ENCODE results near the gene LIN7C.

The LIN7C gene

DNA sequence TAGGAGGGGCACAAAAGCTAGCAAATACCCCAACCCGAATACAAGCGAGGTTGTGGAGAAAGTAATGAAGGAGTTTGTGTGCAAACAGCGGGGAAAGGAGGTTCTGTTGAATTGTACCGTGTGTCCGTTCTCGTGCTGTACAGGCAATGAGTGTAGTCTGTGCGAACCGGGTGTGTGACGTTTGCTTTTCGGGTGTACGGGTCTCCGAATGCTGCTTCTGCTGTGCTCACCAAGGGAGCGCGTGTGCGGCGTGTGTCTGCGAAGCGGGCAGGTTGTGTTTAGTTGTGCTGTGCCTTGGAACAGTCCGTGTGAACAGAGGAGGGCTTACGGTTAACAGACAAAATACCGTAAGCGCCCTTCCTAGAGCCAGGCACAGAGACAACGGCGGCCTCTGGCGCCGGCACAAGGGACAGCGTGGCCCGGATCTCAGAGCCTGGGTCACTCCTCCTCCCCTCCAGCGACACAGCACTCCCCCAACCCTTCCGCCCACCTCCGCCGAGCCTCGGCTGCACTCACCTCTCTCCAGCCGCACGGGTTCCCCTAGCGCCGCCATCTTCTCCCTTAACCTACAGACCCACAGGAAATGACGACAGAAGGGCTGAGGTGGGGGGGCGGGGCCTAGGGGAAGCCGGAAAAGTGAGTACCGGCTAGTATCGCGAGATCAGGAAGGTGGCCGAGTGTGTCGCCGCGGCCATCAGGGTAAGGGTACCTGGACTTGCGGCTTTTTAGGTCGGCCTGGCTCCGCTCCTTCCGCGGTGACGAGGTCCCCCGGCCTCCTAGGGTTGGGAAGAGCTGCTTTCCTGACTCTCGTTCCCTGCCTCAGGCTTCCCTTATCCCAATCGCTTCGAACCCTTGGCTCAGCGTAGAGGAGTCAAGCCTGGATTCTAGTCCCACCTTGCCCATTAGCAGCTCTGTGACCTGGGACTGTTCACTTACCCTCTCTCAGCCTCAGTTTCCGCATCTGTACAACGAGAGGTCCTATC lies at the start of gene LIN7C:
LIN7C (minus strand) TSS at position 570 of the 983 bp plus-strand sequence; CDS start at position 553, 17 bp downstream.
- Mint-ChIP-seq H3K4me1 (ENCODE audit: low read depth) (peaks cover 53% of the 10 kb centered on the region), H3K27ac (peak within 1 kb of the TSS; percentile 100), H3K36me3 (peaks cover 5% of the 10 kb centered on the region)

DNA sequence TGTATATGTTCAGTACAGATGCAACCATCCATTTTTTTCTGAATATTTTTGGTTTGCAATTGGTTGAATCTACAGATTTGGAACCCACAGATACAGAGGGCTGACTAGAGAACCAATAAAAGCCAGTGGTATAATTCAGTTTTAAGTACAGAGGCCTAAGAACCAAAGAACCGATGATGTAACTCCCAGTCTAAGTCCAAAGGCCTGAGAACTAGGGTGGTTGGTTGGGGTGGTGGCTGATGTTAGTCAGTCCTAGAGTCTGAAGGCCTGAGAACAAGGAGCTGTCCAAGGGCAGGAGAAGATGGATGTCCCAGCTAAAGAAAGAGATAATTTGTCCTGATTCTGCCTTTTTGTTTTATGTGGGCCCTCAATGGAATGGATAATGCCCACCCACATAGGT lies 48.7 kb upstream of the LIN7C start:
- H3K9me3 Mint-ChIP-seq (ENCODE audit: low read depth), result no peaks in the 10 kb centered on the region
- H3K36me3 Mint-ChIP-seq, result peaks cover 7% of the 10 kb centered on the region
- no peak overlapping the region for H3K27ac Mint-ChIP-seq
- no peaks in the 10 kb centered on the region for H3K27me3 Mint-ChIP-seq
- H3K4me1 Mint-ChIP-seq (ENCODE audit: low read depth), result no peaks in the 10 kb centered on the region
- H3K4me3 Mint-ChIP-seq, result no peak overlapping the region

More for the DNA sequence above, at the start of gene LIN7C:
- H3K4me3 Mint-ChIP-seq, result peak within 1 kb of the TSS; percentile 100
- H3K9me3 Mint-ChIP-seq (ENCODE audit: low read depth), result no peaks in the 10 kb centered on the region
- H3K27me3 Mint-ChIP-seq, result no peaks in the 10 kb centered on the region

DNA sequence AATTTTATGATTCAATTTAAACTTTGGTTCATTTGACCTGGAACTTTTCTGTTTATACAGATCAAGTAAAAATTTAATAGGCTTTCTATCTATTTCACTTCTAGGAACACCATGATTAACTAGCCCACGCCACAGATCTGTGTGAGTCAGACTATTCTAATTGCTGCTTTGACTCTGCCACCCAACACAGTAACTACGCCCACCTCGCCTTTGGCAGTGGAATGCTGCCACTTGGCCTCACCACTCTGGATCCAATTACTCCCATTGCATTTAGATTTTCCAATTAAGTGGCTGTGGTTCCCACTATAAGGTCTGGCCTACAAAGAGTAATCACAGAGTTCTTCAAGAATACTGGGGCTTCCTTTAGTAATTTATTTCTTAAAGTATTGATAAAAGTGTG lies 46.6 kb upstream of the LIN7C start:
- H3K4me3 Mint-ChIP-seq, result no peak overlapping the region

GRCh38 chr11:27552341-27552740 lies 45.8 kb upstream of the LIN7C start:
- no peaks in the 10 kb centered on the region for H3K4me1 Mint-ChIP-seq (ENCODE audit: low read depth)
- peaks cover 13% of the 10 kb centered on the region for H3K36me3 Mint-ChIP-seq
- H3K9me3 Mint-ChIP-seq (ENCODE audit: low read depth), result no peaks in the 10 kb centered on the region

More for the DNA sequence above, 46.6 kb upstream of the LIN7C start:
- peaks cover 12% of the 10 kb centered on the region for H3K36me3 Mint-ChIP-seq
- no peaks in the 10 kb centered on the region for H3K9me3 Mint-ChIP-seq (ENCODE audit: low read depth)
- H3K4me1 Mint-ChIP-seq (ENCODE audit: low read depth), result no peaks in the 10 kb centered on the region
- no peaks in the 10 kb centered on the region for H3K27me3 Mint-ChIP-seq
- no peak overlapping the region for H3K27ac Mint-ChIP-seq

GRCh38 chr11:27551127-27551526 lies 44.6 kb upstream of the LIN7C start:
- Mint-ChIP-seq H3K36me3 (peaks cover 13% of the 10 kb centered on the region), H3K4me3 (no peak overlapping the region), H3K27ac (no peak overlapping the region), H3K27me3 (no peaks in the 10 kb centered on the region), H3K9me3 (ENCODE audit: low read depth) (no peaks in the 10 kb centered on the region), H3K4me1 (ENCODE audit: low read depth) (no peaks in the 10 kb centered on the region)

More at GRCh38 chr11:27552341-27552740, 45.8 kb upstream of the LIN7C start:
- Mint-ChIP-seq H3K27me3 (no peaks in the 10 kb centered on the region), H3K27ac (no peak overlapping the region), H3K4me3 (no peak overlapping the region)

DNA sequence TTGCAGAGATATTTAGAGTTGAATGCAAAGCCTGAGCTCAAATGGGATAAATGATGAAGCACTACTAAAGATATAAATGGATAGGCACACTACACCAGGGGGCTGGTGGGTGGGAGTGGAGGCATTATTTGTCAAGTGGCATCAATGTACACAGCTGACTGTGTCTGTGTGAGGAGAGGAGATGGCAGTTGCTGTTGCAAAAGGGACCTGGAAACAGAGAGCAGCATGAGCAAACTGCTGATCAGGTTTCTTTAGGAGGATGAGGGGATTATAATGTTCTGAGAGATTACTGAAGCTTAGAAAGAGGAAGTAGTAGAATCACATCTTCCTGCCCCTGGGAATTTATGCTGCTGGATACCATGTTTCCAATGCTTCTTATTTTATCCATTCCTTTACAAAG lies 39.4 kb upstream of the LIN7C start:
- H3K4me3 Mint-ChIP-seq, result no peak overlapping the region
- H3K9me3 Mint-ChIP-seq (ENCODE audit: low read depth), result no peaks in the 10 kb centered on the region
- no peak overlapping the region for H3K27ac Mint-ChIP-seq
- H3K36me3 Mint-ChIP-seq, result peaks cover 27% of the 10 kb centered on the region
- no peaks in the 10 kb centered on the region for H3K4me1 Mint-ChIP-seq (ENCODE audit: low read depth)
- no peaks in the 10 kb centered on the region for H3K27me3 Mint-ChIP-seq

- no peaks in the 10 kb centered on the region for H3K4me1 Mint-ChIP-seq (ENCODE audit: low read depth)
- no peaks in the 10 kb centered on the region for H3K27me3 Mint-ChIP-seq
- H3K27ac Mint-ChIP-seq, result no peak overlapping the region
- no peaks in the 10 kb centered on the region for H3K9me3 Mint-ChIP-seq (ENCODE audit: low read depth)
- H3K36me3 Mint-ChIP-seq, result peaks cover 30% of the 10 kb centered on the region
- no peak overlapping the region for H3K4me3 Mint-ChIP-seq
These were observed 38.5 kb upstream of the LIN7C start for GRCh38 chr11:27545035-27545434.

DNA sequence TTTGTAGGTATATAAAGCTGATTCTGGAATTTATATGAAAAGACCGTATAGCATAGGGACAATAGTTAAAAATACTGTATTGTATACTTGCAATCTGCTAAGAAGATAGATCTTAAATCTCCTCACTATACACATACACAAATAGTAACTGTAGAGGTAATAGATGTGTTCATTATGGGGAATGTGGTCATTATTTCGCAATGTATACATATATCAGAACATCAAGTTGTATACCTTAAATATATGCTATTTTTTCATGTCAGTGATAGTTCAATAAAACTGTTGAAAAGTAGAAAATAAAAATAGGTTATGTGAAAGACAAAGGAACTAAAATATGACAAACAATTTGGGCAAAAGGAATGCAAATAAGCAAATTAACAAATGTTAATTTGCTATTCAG lies 35.2 kb upstream of the LIN7C start:
- H3K4me1 Mint-ChIP-seq (ENCODE audit: low read depth), result no peaks in the 10 kb centered on the region
- peaks cover 26% of the 10 kb centered on the region for H3K36me3 Mint-ChIP-seq
- no peaks in the 10 kb centered on the region for H3K9me3 Mint-ChIP-seq (ENCODE audit: low read depth)
- H3K27ac Mint-ChIP-seq, result no peak overlapping the region
- no peaks in the 10 kb centered on the region for H3K27me3 Mint-ChIP-seq
- no peak overlapping the region for H3K4me3 Mint-ChIP-seq

DNA sequence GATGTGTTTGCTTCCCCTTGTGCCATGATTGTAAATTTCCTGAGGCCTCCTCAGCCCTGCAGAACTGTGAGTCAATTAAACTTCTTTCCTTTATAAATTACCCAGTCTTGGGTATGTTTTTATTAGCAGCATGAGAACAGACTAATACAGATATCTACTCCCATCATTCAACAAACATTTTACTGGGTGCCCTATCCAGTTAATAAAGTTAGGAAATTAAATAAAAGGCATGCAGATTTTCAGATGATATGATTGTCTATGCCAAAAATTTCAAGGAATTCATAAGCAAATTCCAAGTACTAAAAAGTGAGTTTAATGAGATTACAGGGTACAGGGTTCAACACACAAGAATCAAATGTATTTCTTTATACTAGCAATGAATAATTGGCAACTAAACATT lies 33.5 kb upstream of the LIN7C start:
- Mint-ChIP-seq H3K4me1 (ENCODE audit: low read depth) (no peaks in the 10 kb centered on the region), H3K36me3 (peaks cover 23% of the 10 kb centered on the region), H3K27ac (no peak overlapping the region), H3K27me3 (no peaks in the 10 kb centered on the region), H3K9me3 (ENCODE audit: low read depth) (no peaks in the 10 kb centered on the region), H3K4me3 (no peak overlapping the region)

- Mint-ChIP-seq H3K9me3 (ENCODE audit: low read depth) (no peaks in the 10 kb centered on the region), H3K4me3 (no peak overlapping the region), H3K27ac (no peak overlapping the region), H3K4me1 (ENCODE audit: low read depth) (no peaks in the 10 kb centered on the region), H3K27me3 (no peaks in the 10 kb centered on the region), H3K36me3 (peaks cover 4% of the 10 kb centered on the region)
These were observed 28.5 kb upstream of the LIN7C start for GRCh38 chr11:27535103-27535502.

GRCh38 chr11:27532652-27533325 lies 26.2 kb upstream of the LIN7C start:
- no peak overlapping the region for H3K27ac Mint-ChIP-seq
- no peaks in the 10 kb centered on the region for H3K4me1 Mint-ChIP-seq (ENCODE audit: low read depth)
- no peaks in the 10 kb centered on the region for H3K36me3 Mint-ChIP-seq
- H3K27me3 Mint-ChIP-seq, result no peaks in the 10 kb centered on the region
- no peak overlapping the region for H3K4me3 Mint-ChIP-seq
- H3K9me3 Mint-ChIP-seq (ENCODE audit: low read depth), result no peaks in the 10 kb centered on the region

GRCh38 chr11:27528712-27529111 lies 22.1 kb upstream of the LIN7C start:
- Mint-ChIP-seq H3K4me3 (no peak overlapping the region), H3K9me3 (ENCODE audit: low read depth) (no peaks in the 10 kb centered on the region), H3K4me1 (ENCODE audit: low read depth) (no peaks in the 10 kb centered on the region), H3K27me3 (no peaks in the 10 kb centered on the region), H3K36me3 (peaks cover 7% of the 10 kb centered on the region), H3K27ac (no peak overlapping the region)

- H3K27me3 Mint-ChIP-seq, result no peaks in the 10 kb centered on the region
- no peaks in the 10 kb centered on the region for H3K4me1 Mint-ChIP-seq (ENCODE audit: low read depth)
- no peaks in the 10 kb centered on the region for H3K9me3 Mint-ChIP-seq (ENCODE audit: low read depth)
These were observed 20.0 kb upstream of the LIN7C start for GRCh38 chr11:27526535-27526934.

GRCh38 chr11:27525824-27526516 lies 19.4 kb upstream of the LIN7C start:
- H3K4me1 Mint-ChIP-seq (ENCODE audit: low read depth), result no peaks in the 10 kb centered on the region
- H3K9me3 Mint-ChIP-seq (ENCODE audit: low read depth), result no peaks in the 10 kb centered on the region
- H3K36me3 Mint-ChIP-seq, result peaks cover 7% of the 10 kb centered on the region
- H3K4me3 Mint-ChIP-seq, result no peak overlapping the region
- H3K27ac Mint-ChIP-seq, result no peak overlapping the region
- H3K27me3 Mint-ChIP-seq, result no peaks in the 10 kb centered on the region

More at GRCh38 chr11:27526535-27526934, 20.0 kb upstream of the LIN7C start:
- Mint-ChIP-seq H3K27ac (no peak overlapping the region), H3K36me3 (peaks cover 7% of the 10 kb centered on the region), H3K4me3 (no peak overlapping the region)

DNA sequence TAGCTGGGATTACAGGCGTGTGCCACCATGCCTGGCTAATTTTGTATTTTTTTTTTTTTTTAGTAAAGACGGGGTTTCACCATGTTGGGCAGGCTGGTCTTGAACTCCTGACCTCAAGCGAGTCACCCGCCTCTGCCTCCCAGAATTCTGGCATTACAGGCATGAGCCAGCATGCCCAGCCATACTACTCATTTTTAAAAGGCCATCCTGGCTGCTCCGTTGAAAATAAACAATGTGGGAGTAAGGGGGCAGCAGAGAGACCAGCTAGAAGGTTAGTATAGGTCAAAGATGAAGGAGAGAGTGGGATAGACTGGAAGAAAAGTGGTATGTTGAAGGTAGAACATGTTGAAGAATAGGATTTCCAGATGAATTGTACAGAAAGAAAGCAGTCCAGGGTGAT lies 17.6 kb upstream of the LIN7C start:
- H3K36me3 Mint-ChIP-seq, result peaks cover 11% of the 10 kb centered on the region

More for the DNA sequence above, 17.6 kb upstream of the LIN7C start:
- Mint-ChIP-seq H3K27ac (no peak overlapping the region), H3K9me3 (ENCODE audit: low read depth) (no peaks in the 10 kb centered on the region), H3K4me3 (no peak overlapping the region), H3K4me1 (ENCODE audit: low read depth) (no peaks in the 10 kb centered on the region), H3K27me3 (no peaks in the 10 kb centered on the region)
